ENCODE results near the gene MYOM1.

DNA sequence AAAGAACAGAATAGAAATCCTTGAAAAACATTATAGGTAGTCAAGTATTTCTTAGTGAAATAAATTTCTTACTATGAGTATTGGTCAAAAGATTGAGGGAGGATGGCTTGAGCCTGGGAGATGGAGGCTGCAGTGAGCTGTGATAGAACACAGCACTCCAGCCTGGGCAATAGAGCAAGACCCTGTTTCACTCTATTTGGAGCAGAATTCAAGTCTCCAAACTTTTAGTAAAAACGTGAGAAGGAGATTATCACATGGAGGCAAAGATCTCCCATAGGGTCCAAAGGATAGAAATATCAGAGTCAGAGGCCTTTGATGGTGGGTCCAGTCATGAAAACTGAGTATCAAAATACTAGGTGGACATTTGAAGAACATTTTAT lies 25.4 kb upstream of the MYOM1 start:
- TF ChIP-seq, protein P1, sequence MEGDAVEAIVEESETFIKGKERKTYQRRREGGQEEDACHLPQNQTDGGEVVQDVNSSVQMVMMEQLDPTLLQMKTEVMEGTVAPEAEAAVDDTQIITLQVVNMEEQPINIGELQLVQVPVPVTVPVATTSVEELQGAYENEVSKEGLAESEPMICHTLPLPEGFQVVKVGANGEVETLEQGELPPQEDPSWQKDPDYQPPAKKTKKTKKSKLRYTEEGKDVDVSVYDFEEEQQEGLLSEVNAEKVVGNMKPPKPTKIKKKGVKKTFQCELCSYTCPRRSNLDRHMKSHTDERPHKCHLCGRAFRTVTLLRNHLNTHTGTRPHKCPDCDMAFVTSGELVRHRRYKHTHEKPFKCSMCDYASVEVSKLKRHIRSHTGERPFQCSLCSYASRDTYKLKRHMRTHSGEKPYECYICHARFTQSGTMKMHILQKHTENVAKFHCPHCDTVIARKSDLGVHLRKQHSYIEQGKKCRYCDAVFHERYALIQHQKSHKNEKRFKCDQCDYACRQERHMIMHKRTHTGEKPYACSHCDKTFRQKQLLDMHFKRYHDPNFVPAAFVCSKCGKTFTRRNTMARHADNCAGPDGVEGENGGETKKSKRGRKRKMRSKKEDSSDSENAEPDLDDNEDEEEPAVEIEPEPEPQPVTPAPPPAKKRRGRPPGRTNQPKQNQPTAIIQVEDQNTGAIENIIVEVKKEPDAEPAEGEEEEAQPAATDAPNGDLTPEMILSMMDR (IDR thresholded peaks at IDR 0.05; ENCODE audit: extremely low read depth in 1 of 2, insufficient read depth in 1 of 2, low read depth in 1 of 2, low read length in 2 of 2): no peak
- TF ChIP-seq GATA2 (IDR thresholded peaks at IDR 0.05; ENCODE audit: insufficient read depth, insufficient read length, low read depth, low read length) (no peak), MAX (IDR thresholded peaks at IDR 0.05; ENCODE audit: insufficient read depth, insufficient read length) (no peak), EZH2 (IDR thresholded peaks at IDR 0.05; ENCODE audit: borderline replicate concordance, low read depth, low read length, severe bottlenecking) (no peak), POLR2AphosphoS5 (IDR thresholded peaks at IDR 0.05; ENCODE audit: insufficient read depth, low read depth, low read length) (no peak), POLR2A (IDR thresholded peaks at IDR 0.05; ENCODE audit: low read depth, low read length) (no peak), FOS (IDR thresholded peaks at IDR 0.05; ENCODE audit: borderline replicate concordance, insufficient read depth, low read length) (no peak), MYC (IDR thresholded peaks at IDR 0.05; ENCODE audit: low read depth, low read length) (no peak)
